ENCODE measurements around the gene ATP8B1.

DNA sequence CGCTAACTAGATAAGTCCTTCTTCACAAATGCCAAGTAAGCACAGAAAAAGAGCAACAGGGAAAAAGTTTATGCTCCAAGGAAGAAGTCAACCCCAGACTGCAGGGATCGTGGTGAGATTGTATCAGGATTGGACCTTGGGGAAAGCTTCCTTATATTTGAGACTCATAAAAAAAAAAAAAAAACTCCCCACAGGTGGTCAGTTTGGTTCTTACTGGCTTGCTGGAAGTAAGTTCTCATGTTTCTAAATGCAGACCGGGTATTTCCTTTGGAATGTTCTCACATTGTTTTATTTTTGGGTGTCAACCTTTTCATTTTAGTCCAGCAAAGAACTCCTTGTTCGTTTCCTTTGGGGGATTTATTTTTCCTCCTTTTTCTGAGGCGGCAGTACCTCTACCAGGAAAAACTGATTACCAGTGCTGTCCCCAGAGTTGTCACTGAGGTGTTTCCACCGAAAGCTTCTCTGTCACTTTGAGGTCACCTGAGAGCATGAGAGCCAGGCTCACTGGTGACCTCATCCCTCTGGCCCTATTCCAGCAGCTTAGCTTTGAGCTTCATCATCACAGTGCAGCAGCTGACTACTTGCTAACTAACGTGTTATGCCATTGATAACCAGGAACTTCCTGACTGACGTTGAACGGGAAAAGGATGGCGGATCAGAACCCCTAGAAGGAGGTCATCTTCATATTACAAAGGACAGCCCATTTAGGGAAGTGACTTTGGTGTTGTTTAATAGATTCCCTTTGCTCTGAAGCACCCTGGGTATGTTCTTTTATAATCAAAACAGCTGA, 16.8 kb upstream of the ATP8B1 start:
- TF ChIP-seq CTCF (IDR thresholded peaks at IDR 0.05) (no peak), POLR2A (IDR thresholded peaks at IDR 0.05) (no peak), POLR2AphosphoS5 (IDR thresholded peaks at IDR 0.05) (no peak)

Measured in prostate gland (tissue), 2 donors.